K562 (cell line): ENCODE results near the gene PCNX4. TPM values are rescaled to one million over a fixed set of nuclear protein-coding genes. Genes with fewer than 3 reads are reported as not detected.

ENCODE experiments used
- ATAC-seq: fragments of 200-7000 bp; cut with Tn5 transposase; 3 replicates; pipeline ENCODE4 v1.9.1; 2020; ENCODE audit warnings: moderate library complexity
- BruUV-seq: library from RNA; stranded (reverse); fragments of 400-500 nt; replicated peaks from 2 replicates; lab custom pipeline; 2021; lab: Mats Ljungman, UMichigan
- CTCF ChIA-PET: fragments of 300-600 bp; formaldehyde crosslinking; extraction: SDS; loops from one replicate; lab custom pipeline; 2021; ENCODE audit warnings: low intra/inter-chr PET ratio; lab: Yijun Ruan, JAX
- POLR2A ChIA-PET: fragments of 300-600, 350-650 bp; sonication (Branson Sonifier 250); formaldehyde crosslinking; extraction: SDS; loops from one replicate; lab custom pipeline; 2021; ENCODE audit warnings: antibody characterized with exemption, inconsistent platforms; lab: Yijun Ruan, JAX
- DNase-seq, 4 experiments: peaks; one replicate each; pipeline versions ENCODE4 v3.0.0 to v3.0.0-alpha.2; 2011 to 2018; ENCODE audit warnings: low spot score in 3 of 4, mixed read lengths in 3 of 4; ENCODE audit errors: extremely low read depth in 1 of 4
- FAIRE-seq: peaks from 2 replicates; lab custom pipeline; 2011; peaks lifted over from hg19 to GRCh38; lab: Jason Lieb, UNC
- H2AFZ ChIP-seq: 2 replicates; pipeline ENCODE4 v1.6.0; 2011; ENCODE audit warnings: low read depth, low read length, control low read depth, inconsistent platforms
- H3K27ac ChIP-seq: fragments of 200-600 bp; 3 replicates; pipeline ENCODE4 v1.8.0; 2011; ENCODE audit warnings: low read depth, mild to moderate bottlenecking, control low read depth, inconsistent platforms, low read length, moderate library complexity, mixed read lengths; ENCODE audit errors: extremely low read depth
- H3K27me3 ChIP-seq, 2 experiments: fragments of 300-600 bp in 1 of 2; 2 replicates in 1 of 2; 3 replicates in 1 of 2; pipeline versions ENCODE4 v1.6.0 to v1.8.0; 2011; ENCODE audit warnings: inconsistent platforms in 2 of 2, low read length in 2 of 2, mild to moderate bottlenecking in 1 of 2, mixed read lengths in 1 of 2, moderate library complexity in 1 of 2; ENCODE audit not compliant: control insufficient read depth in 2 of 2, insufficient read depth in 2 of 2
- H3K36me3 ChIP-seq: fragments of 300-600 bp; 3 replicates; pipeline ENCODE4 v1.8.0; 2011; ENCODE audit warnings: mild to moderate bottlenecking, low read length, inconsistent platforms; ENCODE audit not compliant: control insufficient read depth, insufficient read depth
- H3K4me1 ChIP-seq, 2 experiments: fragments of 200-600 bp in 1 of 2; replicated peaks in 1 of 2; 2 replicates in 1 of 2; 3 replicates in 1 of 2; pipeline versions ENCODE4 v1.5.1 to v1.8.0; 2011; ENCODE audit warnings: inconsistent platforms in 2 of 2, low read length in 2 of 2, mild to moderate bottlenecking in 1 of 2, mixed read lengths in 1 of 2, moderate library complexity in 1 of 2; ENCODE audit not compliant: control insufficient read depth in 2 of 2, insufficient read depth in 2 of 2
- H3K4me2 ChIP-seq: 2 replicates; pipeline ENCODE4 v1.6.1; 2011; ENCODE audit warnings: low read length, control low read depth, inconsistent platforms, mixed read lengths; ENCODE audit not compliant: insufficient read depth
- H3K4me3 ChIP-seq: fragments of 200-600 bp; sonication (generic), shearing (Covaris generic); 2 replicates; pipeline ENCODE4 v1.5.1; 2016; ENCODE audit warnings: control low read depth, inconsistent platforms
- H3K79me2 ChIP-seq: fragments of 200-600 bp; 3 replicates; pipeline ENCODE4 v1.8.0; 2011; ENCODE audit warnings: low read length, inconsistent platforms; ENCODE audit not compliant: control insufficient read depth, insufficient read depth
- H3K9ac ChIP-seq, 2 experiments: 2 replicates each; pipeline versions ENCODE4 v1.6.0 to v1.6.1; 2011; ENCODE audit warnings: low read depth in 2 of 2, low read length in 2 of 2, control low read depth in 1 of 2, inconsistent platforms in 1 of 2, mild to moderate bottlenecking in 1 of 2, mixed read lengths in 1 of 2; ENCODE audit not compliant: insufficient read depth in 1 of 2
- H3K9me1 ChIP-seq: one replicate; pipeline ENCODE4 v1.6.0; 2011; ENCODE audit warnings: inconsistent platforms, mild to moderate bottlenecking, low read length, moderate library complexity; ENCODE audit not compliant: control insufficient read depth, insufficient read depth
- H3K9me3 ChIP-seq: replicated peaks from 2 replicates; pipeline ENCODE4 v1.5.1; 2011; ENCODE audit warnings: low read depth, low read length, inconsistent platforms; ENCODE audit not compliant: control insufficient read depth, insufficient read depth
- H4K20me1 ChIP-seq: replicated peaks from 2 replicates; pipeline ENCODE4 v1.6.1; 2011; ENCODE audit warnings: low read length, inconsistent platforms, mixed read lengths; ENCODE audit not compliant: control insufficient read depth, insufficient read depth
- COPS2 ChIP-seq: fragments of 450-650 bp; conservative IDR thresholded peaks from 2 replicates; pipeline ENCODE4 v1.6.1; 2016; ENCODE audit warnings: mild to moderate bottlenecking, moderate library complexity
- EGR1 ChIP-seq: fragments of 450-650 bp; conservative IDR thresholded peaks from 2 replicates; pipeline ENCODE4 v1.6.1; 2017; ENCODE audit warnings: mild to moderate bottlenecking
- HLTF ChIP-seq: fragments of 450-650 bp; IDR thresholded peaks from 2 replicates; pipeline ENCODE4 v1.6.1; 2016
- KDM1A ChIP-seq, 2 experiments: fragments of 450-650 bp; IDR thresholded peaks; 2 replicates each; pipeline ENCODE4 v1.6.1; 2016; ENCODE audit warnings: mild to moderate bottlenecking in 2 of 2
- NR2F6 ChIP-seq: fragments of 450-650 bp; formaldehyde crosslinking; IDR thresholded peaks from 2 replicates; pipeline ENCODE4 v1.4.0; 2020; ENCODE audit warnings: mild to moderate bottlenecking
- POLR2AphosphoS2 ChIP-seq: IDR thresholded peaks from 2 replicates; pipeline ENCODE4 v1.6.1; 2012; ENCODE audit warnings: low read length, improper control_type of control experiment
- SAFB2 ChIP-seq: fragments of 200-400 bp; formaldehyde crosslinking; IDR thresholded peaks from 2 replicates; pipeline ENCODE4 v1.6.1; 2018; ENCODE audit warnings: borderline replicate concordance, low read length, low read depth, moderate library complexity; ENCODE audit not compliant: severe bottlenecking
- ZNF77 ChIP-seq: fragments of 250-450 bp; sonication (Bioruptor Pico); IDR thresholded peaks from 2 replicates; pipeline ENCODE4 v1.5.0; 2020
- whole genome bisulfite sequencing: fragments of 100-300 bp; shearing (Covaris generic); methylation state at CpG from one replicate; pipeline ENCODE4 v1.1.6; 2016; ENCODE audit warnings: low coverage, mixed read lengths; ENCODE audit not compliant: insufficient coverage; ENCODE audit errors: missing lambda C conversion rate; 5-methylcytosine and 5-hydroxymethylcytosine counted together
- in situ Hi-C: fragments of 300-500 bp; cut with MboI; formaldehyde crosslinking; loops from 4 replicates; pipeline ENCODE4 v1.15.0; 2018; ENCODE audit warnings: inconsistent platforms, mixed read lengths
- intact Hi-C: fragments of 100-400 bp; cut with micrococcal nuclease; formaldehyde crosslinking; loops from 2 replicates; pipeline ENCODE4 v1.14.2; 2022
- polyA plus RNA-seq, 8 experiments: library from polyadenylated mRNA; depleted of rRNA in 4 of 8; stranded (reverse) in 5 of 8; unstranded in 3 of 8; fragments of >200 nt; fragmentation: Nextera tagmentation in 2 of 8; fragmentation: Illumina TruSeq in 1 of 8; extraction: Ambion mirVana in 2 of 8; extraction: Trizol in 1 of 8; gene quantifications; 2 replicates each; pipeline versions ENCODE4 v1.2.1 to v1.2.3, GENCODE V29; 2011 to 2014; ENCODE audit warnings: inconsistent platforms in 1 of 8, missing spikeins in 1 of 8
- total RNA-seq, 7 experiments: library from RNA; depleted of rRNA in 6 of 7; stranded (reverse); fragments of >200 nt in 6 of 7; fragmentation: Illumina TruSeq in 2 of 7; extraction: Trizol in 2 of 7; gene quantifications; 2 replicates each; pipeline versions ENCODE4 v1.2.1 to v1.2.3, GENCODE V29; 2011 to 2021; ENCODE audit warnings: low replicate concordance in 1 of 7
- TF ChIP-seq, protein P1 (sequence below): fragments of 450-650 bp; conservative IDR thresholded peaks from 2 replicates; pipeline ENCODE4 v1.6.1; 2016; ENCODE audit warnings: missing genetic modification characterization, low read depth, mild to moderate bottlenecking, missing compliant biosample characterization, moderate library complexity
- TF ChIP-seq, protein P2 (sequence below): fragments of 250-450 bp; sonication (Bioruptor Pico); IDR thresholded peaks from 2 replicates; pipeline ENCODE4 v1.8.0; 2021; ENCODE audit warnings: mild to moderate bottlenecking, moderate library complexity

Gene PCNX4
- total and polyA plus RNA-seq, 9 of the 15 experiments (the other 6 are each of a cell fraction or from before 2014, with no cell fraction given) = 10.0 to 41.2 (median 22.4) TPM

DNA sequence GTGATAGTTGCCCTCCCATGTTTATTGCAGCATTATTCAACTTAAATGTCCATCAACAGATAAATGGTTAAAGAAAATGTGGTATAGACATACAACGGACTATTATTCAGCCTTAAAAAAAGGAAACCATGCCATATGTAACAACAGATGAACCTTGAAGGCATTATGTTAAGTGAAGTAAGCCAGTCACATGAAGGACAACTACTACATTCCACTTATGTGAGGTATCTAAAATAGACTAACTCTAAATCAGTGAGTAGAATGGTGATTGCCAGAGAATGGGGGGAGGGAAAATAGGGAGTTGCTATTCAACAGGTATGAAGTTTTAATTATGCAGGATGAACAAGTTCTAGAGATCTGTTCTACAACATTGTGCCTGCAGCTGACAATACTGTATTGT is 10.1 kb downstream of the PCNX4 start:
- ChIA-PET POLR2A (no interaction called here), CTCF (no interaction called here)
- DNase-seq = no peak
- Histone ChIP-seq H3K4me1 (peaks cover 0 to 6% of the 10 kb centered on the region in 2 experiments; a peak in 2 of 5 replicates), H3K79me2 (peaks cover 83% of the 10 kb centered on the region), H3K27ac (no peak overlapping the region), H3K9me1 (no peaks in the 10 kb centered on the region), H2AFZ (no peak overlapping the region), H3K9me3 (no peaks in the 10 kb centered on the region)
- no peak for FAIRE-seq
- BruUV-seq = no TSS peak
- ATAC-seq = no peak
- 100% methylated on average over 1 of the region's 1 CpG for WGBS
- TF ChIP-seq NR2F6 (CRISPR knock-in tag) (no peak), ZNF77 (CRISPR knock-in tag) (no peak), KDM1A (IDR thresholded peaks at IDR 0.05) (no peak), COPS2 (no peak), SAFB2 (no peak), POLR2AphosphoS2 (no peak), EGR1 (no peak), HLTF (no peak)
- TF ChIP-seq, protein P1, sequence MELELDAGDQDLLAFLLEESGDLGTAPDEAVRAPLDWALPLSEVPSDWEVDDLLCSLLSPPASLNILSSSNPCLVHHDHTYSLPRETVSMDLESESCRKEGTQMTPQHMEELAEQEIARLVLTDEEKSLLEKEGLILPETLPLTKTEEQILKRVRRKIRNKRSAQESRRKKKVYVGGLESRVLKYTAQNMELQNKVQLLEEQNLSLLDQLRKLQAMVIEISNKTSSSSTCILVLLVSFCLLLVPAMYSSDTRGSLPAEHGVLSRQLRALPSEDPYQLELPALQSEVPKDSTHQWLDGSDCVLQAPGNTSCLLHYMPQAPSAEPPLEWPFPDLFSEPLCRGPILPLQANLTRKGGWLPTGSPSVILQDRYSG = no peak
- TF ChIP-seq, protein P2, sequence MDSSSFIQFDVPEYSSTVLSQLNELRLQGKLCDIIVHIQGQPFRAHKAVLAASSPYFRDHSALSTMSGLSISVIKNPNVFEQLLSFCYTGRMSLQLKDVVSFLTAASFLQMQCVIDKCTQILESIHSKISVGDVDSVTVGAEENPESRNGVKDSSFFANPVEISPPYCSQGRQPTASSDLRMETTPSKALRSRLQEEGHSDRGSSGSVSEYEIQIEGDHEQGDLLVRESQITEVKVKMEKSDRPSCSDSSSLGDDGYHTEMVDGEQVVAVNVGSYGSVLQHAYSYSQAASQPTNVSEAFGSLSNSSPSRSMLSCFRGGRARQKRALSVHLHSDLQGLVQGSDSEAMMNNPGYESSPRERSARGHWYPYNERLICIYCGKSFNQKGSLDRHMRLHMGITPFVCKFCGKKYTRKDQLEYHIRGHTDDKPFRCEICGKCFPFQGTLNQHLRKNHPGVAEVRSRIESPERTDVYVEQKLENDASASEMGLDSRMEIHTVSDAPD (CRISPR knock-in tag) = no peak
- TF ChIP-seq, all 486 proteins: peak for 0
- H4K20me1 ChIP-seq = no peaks in the 10 kb centered on the region
- no peak overlapping the region for H3K4me3 ChIP-seq
- peaks cover 15% of the 10 kb centered on the region; the same call in 2 of the 3 replicates for H3K36me3 ChIP-seq
- H3K27me3 ChIP-seq = no peaks in the 10 kb centered on the region
- intact Hi-C loops = no loop called here
- in situ Hi-C loops = no loop called here
- no peak overlapping the region for H3K9ac ChIP-seq
- H3K4me2 ChIP-seq = no peak overlapping the region
